Muscle of arm (tissue), 12 donors: Measurements from ENCODE around the gene CDKN2AIPNL. TPM values are rescaled to one million over a fixed set of nuclear protein-coding genes. Genes with fewer than 3 reads are reported as not detected.
"Not testable (repeated sequence)": the region's sequence is repeated elsewhere in the genome, so short reads cannot be mapped to it uniquely, and the experiment has no call there.

Experiments used
- DNase-seq: peaks from one replicate; pipeline ENCODE4 v3.0.0-alpha.2; 2013
- polyA plus RNA-seq, 12 donors: library from polyadenylated mRNA; unstranded; fragments of 120-200 nt; gene quantifications; one replicate each; pipeline ENCODE4 v1.2.1, GENCODE V29; 2013; ENCODE audit not compliant: insufficient read length in 12 of 12

CDKN2AIPNL gene
- polyA plus RNA-seq, 12 donors = 18.8 to 34.4 (median 26.1) TPM; not detected in 1

DNA sequence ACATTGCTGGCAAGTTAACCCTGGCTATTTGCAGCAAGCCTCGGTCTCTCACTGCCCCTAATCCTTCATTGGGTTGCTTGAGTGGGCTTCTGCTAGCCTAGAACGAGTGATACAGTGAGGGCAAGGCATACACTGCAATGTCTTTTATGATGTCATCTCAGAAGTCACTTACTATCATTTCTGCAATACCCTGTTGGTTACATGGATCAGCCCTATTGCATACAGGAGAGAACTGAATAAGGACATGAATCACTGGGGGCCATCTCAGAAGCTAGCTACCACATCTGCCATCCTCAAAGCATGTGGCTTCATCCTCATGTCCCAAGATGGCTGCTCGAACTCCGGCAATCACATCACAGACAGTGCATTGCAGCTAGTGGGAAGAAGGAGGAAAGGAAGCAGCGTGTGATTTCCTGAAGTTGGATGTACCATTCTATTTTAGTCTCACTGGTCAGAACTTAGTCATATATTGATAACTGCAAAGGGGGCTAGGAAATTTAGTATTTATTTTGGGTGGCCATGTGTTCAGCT is 33.3 kb upstream of the CDKN2AIPNL start:
- no peak for DNase-seq

- no peak for DNase-seq
Observed at GRCh38 chr5:134440201-134440755, 28.6 kb upstream of the CDKN2AIPNL start.

GRCh38 chr5:134439210-134439654 is 27.6 kb upstream of the CDKN2AIPNL start:
- DNase-seq = peak; percentile 59

GRCh38 chr5:134438721-134439123 is 27.0 kb upstream of the CDKN2AIPNL start:
- DNase-seq = no peak

- peak; percentile 7 for DNase-seq
Observed at GRCh38 chr5:134437847-134438581, 26.3 kb upstream of the CDKN2AIPNL start.

GRCh38 chr5:134437340-134437846 is 25.7 kb upstream of the CDKN2AIPNL start:
- DNase-seq = no peak

GRCh38 chr5:134436523-134437339 is 25.1 kb upstream of the CDKN2AIPNL start:
- peak; percentile 41 for DNase-seq

DNA sequence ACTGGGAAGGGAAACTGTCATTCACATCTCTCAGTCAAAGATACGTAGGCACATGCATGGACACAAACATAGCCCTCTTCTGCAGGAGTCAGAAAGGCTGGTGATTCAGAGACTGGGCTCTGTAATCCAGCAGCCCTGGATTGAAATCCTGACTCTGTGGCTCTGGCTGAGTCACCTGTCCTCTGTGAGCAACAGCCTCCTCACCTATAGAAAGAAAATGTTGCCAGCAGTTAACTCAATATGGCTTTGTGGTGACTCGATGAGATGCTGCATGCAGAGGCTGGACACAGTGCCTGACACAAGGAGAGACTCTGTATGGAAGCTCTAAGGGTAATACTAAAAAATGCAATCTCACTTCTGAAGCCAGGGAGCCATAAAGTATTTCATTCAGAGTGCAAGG is 23.9 kb upstream of the CDKN2AIPNL start:
- DNase-seq = no peak

DNA sequence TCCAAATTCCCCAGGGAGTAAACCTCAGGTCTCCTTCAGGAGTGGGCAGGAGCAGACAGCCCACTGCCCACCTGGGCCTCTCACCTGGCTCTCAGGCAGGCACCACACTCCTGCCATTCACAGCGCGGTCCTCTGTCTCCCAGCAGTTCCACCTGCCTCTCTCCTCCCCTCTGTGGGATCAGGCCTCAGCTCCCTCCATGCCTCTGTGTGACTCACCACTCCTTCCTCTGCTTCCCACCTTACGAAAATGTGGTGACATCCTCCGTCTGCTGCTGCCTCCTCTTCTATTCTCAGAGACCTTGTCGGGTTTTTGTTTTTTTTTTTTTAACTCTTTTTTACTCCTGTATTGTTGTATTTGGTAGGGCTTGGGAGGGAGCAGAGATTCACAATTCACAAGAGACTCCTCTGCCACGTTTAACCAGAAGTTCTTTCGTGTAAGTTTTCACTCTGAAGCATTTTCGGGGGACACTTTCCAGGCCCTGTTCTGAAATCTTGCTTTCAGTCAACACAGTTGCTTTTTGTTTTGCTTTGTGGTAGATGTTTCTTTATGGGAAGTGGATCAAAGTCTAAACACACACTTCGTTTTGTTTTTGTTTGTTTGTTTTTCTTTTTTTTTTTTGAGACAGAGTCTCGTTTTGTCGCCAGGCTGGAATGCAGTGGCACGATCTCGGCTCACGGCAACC is 21.1 kb upstream of the CDKN2AIPNL start:
- no peak for DNase-seq

GRCh38 chr5:134432174-134432573 is 20.5 kb upstream of the CDKN2AIPNL start:
- DNase-seq = no peak

- DNase-seq = no peak
Observed at GRCh38 chr5:134430001-134430569, 18.4 kb upstream of the CDKN2AIPNL start.

DNA sequence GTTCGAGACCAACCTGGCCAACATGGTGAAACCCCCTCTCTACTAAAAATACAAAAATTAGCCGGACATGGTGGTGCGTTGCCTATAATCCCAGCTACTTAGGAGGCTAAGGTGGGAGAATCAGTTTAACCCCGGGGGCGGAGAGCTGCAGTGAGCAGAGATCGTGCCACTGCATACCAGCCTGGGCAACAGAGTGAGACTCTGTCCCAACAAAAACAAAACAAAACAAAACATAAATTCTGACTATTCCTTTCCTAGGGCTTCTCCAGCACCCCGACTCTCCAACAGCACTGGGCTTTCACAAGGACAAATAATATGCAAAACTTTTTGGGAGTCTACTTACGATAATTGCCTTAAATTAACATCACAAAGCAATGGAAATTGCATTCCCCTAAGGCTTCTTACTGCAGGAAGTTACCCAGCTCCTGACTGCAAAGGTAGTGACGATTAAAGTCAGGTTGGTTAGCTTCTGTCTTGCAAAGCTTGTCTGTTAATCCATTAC is 15.9 kb upstream of the CDKN2AIPNL start:
- DNase-seq = no peak

DNA sequence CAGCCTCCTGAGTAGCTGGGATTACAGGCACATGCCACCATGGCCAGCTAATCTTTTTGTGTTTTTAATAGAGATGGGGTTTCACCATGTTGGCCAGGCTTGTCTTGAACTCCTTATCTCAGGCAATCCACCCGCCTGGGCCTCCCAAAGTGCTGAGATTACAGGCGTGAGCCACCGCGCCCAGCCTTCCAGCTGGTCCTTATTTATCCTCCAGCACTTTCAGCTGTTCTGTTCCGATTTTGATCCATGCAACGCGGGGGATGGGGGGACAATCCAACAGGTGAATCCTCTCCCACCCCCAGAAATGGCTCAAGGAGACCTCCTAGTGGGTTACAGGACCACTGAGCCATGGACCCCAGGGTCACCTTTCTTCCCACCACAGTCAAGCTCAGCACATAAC is 14.7 kb upstream of the CDKN2AIPNL start:
- DNase-seq = no peak

GRCh38 chr5:134423376-134423775 is 11.7 kb upstream of the CDKN2AIPNL start:
- DNase-seq = no peak

DNA sequence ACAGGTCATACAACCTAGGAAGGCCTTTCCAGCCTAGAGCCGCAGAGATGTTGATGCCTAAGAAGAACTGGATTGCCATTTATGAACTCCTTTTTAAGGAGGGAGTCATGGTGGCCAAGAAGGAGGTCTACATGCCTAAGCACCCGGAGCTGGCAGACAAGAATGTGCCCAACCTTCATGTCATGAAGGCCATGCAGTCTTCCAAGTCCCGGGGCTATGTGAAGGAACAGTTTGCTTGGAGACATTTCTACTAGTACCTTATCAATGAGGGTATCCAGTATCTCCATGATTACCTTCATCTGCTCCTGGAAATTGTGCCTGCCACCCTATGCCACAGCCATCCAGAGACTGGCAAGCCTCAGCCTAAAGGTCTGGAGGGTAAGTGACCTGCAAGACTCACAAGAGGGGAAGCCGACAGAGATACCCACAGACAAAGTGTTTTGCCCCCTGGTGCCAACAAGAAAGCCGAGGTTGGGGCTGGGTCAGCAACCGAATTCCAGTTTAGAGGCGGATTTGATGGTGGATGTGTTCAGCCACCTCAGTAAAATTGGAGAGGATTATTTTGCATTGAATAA is 11.2 kb upstream of the CDKN2AIPNL start:
- no peak for DNase-seq

GRCh38 chr5:134421038-134421437 is 9.4 kb upstream of the CDKN2AIPNL start:
- DNase-seq = not testable (repeated sequence)

- no peak for DNase-seq
Observed at GRCh38 chr5:134420343-134420742, 8.7 kb upstream of the CDKN2AIPNL start.

DNA sequence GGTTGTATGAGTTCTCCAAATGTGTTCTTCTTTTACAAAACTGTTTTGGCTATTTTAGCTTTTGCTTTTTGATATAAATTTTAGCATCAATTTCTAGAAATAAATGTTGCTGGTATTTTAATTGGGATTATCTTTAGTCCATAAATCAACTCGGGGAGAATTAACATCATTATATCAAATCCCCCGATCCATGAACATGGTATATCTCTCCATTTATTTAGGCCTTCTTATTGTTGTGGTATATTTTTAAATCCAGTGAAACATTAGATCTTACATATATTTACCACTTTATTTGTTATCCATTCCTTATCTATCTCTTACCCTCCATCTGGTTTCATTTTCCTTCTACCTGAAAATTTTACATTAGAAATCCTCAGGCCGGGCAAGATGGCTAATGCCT is 7.3 kb upstream of the CDKN2AIPNL start:
- DNase-seq = no peak

DNA sequence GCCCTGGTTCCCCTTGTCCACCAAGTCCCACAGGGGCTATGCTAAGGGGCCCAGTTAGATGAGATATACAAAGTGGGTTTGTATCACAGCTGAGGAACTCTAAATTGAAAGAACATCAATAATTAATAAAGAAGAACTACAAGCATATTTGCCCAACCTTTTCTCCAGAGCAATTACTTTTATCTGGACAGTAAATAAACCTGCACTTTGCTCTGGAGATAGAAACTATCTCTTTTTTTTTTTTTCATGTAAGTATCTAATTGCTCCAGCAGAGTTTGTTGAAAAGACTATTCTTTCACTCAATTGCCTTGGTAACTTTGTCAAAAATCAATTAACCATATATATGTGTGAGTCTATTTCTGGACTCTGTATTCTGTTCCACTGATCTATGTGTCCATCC is 6.0 kb upstream of the CDKN2AIPNL start:
- DNase-seq = no peak

- DNase-seq = no peak
Observed at GRCh38 chr5:134413046-134413445, 1.4 kb upstream of the CDKN2AIPNL start.

GRCh38 chr5:134411228-134411545 is 494 bp downstream of the CDKN2AIPNL start:
- no peak for DNase-seq
